OCI-LY1 (cell line): Measurements from ENCODE around the gene ZFYVE28.

Experiments
- H2AFZ ChIP-seq: fragments of 200-600 bp; sonication (generic), shearing (Covaris generic); 2 replicates; pipeline ENCODE4 v1.6.0; 2014; ENCODE audit warnings: antibody characterized with exemption, mild to moderate bottlenecking, low read length
- H3F3A ChIP-seq: fragments of 200-600 bp; sonication (generic), shearing (Covaris generic); 2 replicates; pipeline ENCODE4 v1.6.0; 2014; ENCODE audit warnings: mild to moderate bottlenecking, antibody characterized with exemption, low read length, moderate library complexity; ENCODE audit not compliant: insufficient read depth
- H3K27ac ChIP-seq: fragments of 200-600 bp; sonication (generic); 2 replicates; pipeline ENCODE4 v1.5.1; 2014; ENCODE audit warnings: low read length, mixed run types, mild to moderate bottlenecking, low read depth; ENCODE audit not compliant: poor library complexity, severe bottlenecking
- H3K27me3 ChIP-seq: fragments of 200-600 bp; sonication (generic); 2 replicates; pipeline ENCODE4 v1.6.0; 2014; ENCODE audit warnings: antibody characterized with exemption, mild to moderate bottlenecking, low read length, moderate library complexity; ENCODE audit not compliant: insufficient read depth
- H3K36me3 ChIP-seq: fragments of 200-600 bp; sonication (generic); 2 replicates; pipeline ENCODE4 v1.6.1; 2014; ENCODE audit warnings: mild to moderate bottlenecking, antibody characterized with exemption, low read length, moderate library complexity, mixed read lengths; ENCODE audit not compliant: insufficient read depth
- H3K4me1 ChIP-seq: fragments of 200-600 bp; sonication (generic); 2 replicates; pipeline ENCODE4 v1.5.1; 2014; ENCODE audit warnings: mild to moderate bottlenecking, low read length, moderate library complexity; ENCODE audit not compliant: insufficient read depth, severe bottlenecking
- H3K4me2 ChIP-seq: fragments of 200-600 bp; sonication (generic), shearing (Covaris generic); 2 replicates; pipeline ENCODE4 v1.6.1; 2014; ENCODE audit warnings: low read length
- H3K4me3 ChIP-seq: fragments of 200-600 bp; sonication (generic); 2 replicates; pipeline ENCODE4 v1.5.1; 2014; ENCODE audit warnings: low read length, low read depth, mild to moderate bottlenecking, mixed read lengths; ENCODE audit not compliant: poor library complexity, severe bottlenecking
- H3K79me2 ChIP-seq: fragments of 200-600 bp; shearing (Covaris generic); 2 replicates; pipeline ENCODE4 v1.6.1; 2016; ENCODE audit warnings: mixed run types, low read length, mixed read lengths; ENCODE audit not compliant: insufficient read depth
- H3K9ac ChIP-seq: fragments of 200-600 bp; sonication (generic), shearing (Covaris generic); 2 replicates; pipeline ENCODE4 v1.6.1; 2014; ENCODE audit warnings: mild to moderate bottlenecking, low read length, mixed read lengths
- H3K9me2 ChIP-seq: fragments of 200-600 bp; sonication (generic), shearing (Covaris generic); 2 replicates; pipeline ENCODE4 v1.6.1; 2014; ENCODE audit warnings: low read depth, mild to moderate bottlenecking, low read length, mixed read lengths
- H3K9me3 ChIP-seq: fragments of 200-600 bp; shearing (Covaris generic); 2 replicates; pipeline ENCODE4 v1.6.1; 2014; ENCODE audit warnings: low read length, mixed read lengths
- H4K20me1 ChIP-seq: fragments of 200-600 bp; sonication (generic), shearing (Covaris generic); 2 replicates; pipeline ENCODE4 v1.6.0; 2016; ENCODE audit warnings: mild to moderate bottlenecking, low read length; ENCODE audit not compliant: insufficient read depth
- EZH2 ChIP-seq: fragments of 200-600 bp; sonication (generic), shearing (Covaris generic); IDR thresholded peaks from 2 replicates; pipeline ENCODE4 v1.8.0; 2017; ENCODE audit warnings: borderline replicate concordance, mixed run types, mild to moderate bottlenecking, antibody characterized with exemption, low read length, moderate library complexity, mixed read lengths
- TF ChIP-seq, protein P1 (sequence below): fragments of 200-600 bp; sonication (generic), shearing (Covaris generic); IDR thresholded peaks from 2 replicates; pipeline ENCODE4 v1.5.1; 2017; ENCODE audit warnings: mild to moderate bottlenecking, antibody characterized with exemption, low read length, moderate library complexity, mixed read lengths

The ZFYVE28 gene

DNA sequence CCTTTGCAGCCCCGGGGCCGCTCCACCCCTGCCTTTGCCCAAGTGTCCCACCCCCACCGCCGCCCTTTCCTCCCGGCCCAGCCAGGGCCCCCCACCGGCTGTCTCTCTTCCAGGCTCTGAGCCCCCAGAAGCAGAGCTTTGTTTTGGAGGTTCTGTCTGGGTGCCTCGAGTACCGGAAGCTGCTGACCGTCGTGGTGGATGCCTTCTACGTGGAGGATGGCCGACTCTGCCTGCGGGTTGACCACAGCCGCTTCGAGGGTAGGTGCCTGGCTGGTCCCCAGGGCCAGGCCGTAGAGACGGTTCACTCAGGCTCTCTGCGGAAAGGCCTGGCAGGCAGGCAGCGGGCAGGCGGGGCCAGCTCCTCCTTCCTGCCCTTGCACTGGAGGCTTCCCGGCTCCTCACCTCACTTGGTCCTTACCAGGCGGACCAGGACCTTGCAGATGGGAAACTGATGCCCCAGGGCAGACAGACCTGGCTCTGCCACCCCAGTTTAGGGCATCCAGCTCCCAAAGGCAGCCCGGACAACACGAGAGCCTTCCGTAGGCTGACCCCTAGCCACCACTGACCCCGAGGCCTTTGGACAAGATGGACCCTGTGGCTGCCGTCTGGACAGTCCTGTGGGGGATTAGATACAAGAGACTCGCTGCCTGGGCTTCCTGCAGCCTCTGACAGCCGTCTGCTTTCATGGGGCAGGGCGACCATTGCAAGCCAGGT is 18.5 kb upstream of the ZFYVE28 start:
- H3K9me3 ChIP-seq = no peaks in the 10 kb centered on the region
- no peaks in the 10 kb centered on the region; the same call in 1 of the 2 replicates for H3K27me3 ChIP-seq
- H3F3A ChIP-seq = no peaks in the 10 kb centered on the region
- no peaks in the 10 kb centered on the region for H4K20me1 ChIP-seq
- no peak overlapping the region for H3K27ac ChIP-seq
- no peak overlapping the region for H2AFZ ChIP-seq
- peaks cover 2% of the 10 kb centered on the region for H3K4me1 ChIP-seq
- no peak overlapping the region for H3K4me3 ChIP-seq
- H3K9me2 ChIP-seq = no peaks in the 10 kb centered on the region
- H3K36me3 ChIP-seq = no peaks in the 10 kb centered on the region
- H3K4me2 ChIP-seq = no peak overlapping the region
- no peak overlapping the region for H3K9ac ChIP-seq
- H3K79me2 ChIP-seq = no peaks in the 10 kb centered on the region
- TF ChIP-seq EZH2 = no peak
- TF ChIP-seq, protein P1, sequence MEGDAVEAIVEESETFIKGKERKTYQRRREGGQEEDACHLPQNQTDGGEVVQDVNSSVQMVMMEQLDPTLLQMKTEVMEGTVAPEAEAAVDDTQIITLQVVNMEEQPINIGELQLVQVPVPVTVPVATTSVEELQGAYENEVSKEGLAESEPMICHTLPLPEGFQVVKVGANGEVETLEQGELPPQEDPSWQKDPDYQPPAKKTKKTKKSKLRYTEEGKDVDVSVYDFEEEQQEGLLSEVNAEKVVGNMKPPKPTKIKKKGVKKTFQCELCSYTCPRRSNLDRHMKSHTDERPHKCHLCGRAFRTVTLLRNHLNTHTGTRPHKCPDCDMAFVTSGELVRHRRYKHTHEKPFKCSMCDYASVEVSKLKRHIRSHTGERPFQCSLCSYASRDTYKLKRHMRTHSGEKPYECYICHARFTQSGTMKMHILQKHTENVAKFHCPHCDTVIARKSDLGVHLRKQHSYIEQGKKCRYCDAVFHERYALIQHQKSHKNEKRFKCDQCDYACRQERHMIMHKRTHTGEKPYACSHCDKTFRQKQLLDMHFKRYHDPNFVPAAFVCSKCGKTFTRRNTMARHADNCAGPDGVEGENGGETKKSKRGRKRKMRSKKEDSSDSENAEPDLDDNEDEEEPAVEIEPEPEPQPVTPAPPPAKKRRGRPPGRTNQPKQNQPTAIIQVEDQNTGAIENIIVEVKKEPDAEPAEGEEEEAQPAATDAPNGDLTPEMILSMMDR = no peak

DNA sequence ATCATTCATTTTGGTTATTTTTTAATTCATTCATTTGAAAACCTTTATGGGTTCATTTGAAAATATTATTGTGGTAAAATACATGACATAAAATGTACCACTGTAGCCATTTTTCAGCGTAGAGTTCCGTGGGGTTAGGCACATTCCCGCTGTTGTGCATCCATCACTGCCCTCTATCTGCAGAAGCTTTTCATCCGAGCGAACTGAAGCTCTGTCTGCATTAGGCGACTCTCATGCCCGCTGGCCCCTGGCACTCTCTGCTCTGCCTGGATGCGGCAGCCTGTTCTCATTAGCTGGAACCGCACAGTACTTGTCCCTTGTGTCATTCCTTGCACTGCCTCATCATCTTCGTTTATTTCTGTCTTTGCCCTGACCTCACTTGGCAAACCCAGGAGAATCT is 17.9 kb upstream of the ZFYVE28 start:
- no peak overlapping the region for H3K27ac ChIP-seq
- H3K9me2 ChIP-seq = no peaks in the 10 kb centered on the region
- H3K9me3 ChIP-seq = no peaks in the 10 kb centered on the region
- H3K4me2 ChIP-seq = no peak overlapping the region
- H3K79me2 ChIP-seq = no peaks in the 10 kb centered on the region
- H3K9ac ChIP-seq = no peak overlapping the region
- H4K20me1 ChIP-seq = no peaks in the 10 kb centered on the region
- no peak overlapping the region for H3K4me3 ChIP-seq
- no peaks in the 10 kb centered on the region for H3K4me1 ChIP-seq
- no peaks in the 10 kb centered on the region for H3F3A ChIP-seq
- no peak overlapping the region for H2AFZ ChIP-seq
- H3K27me3 ChIP-seq = no peaks in the 10 kb centered on the region; the same call in 1 of the 2 replicates
- H3K36me3 ChIP-seq = no peaks in the 10 kb centered on the region
- TF ChIP-seq EZH2 = no peak
- TF ChIP-seq, protein P1 = no peak

DNA sequence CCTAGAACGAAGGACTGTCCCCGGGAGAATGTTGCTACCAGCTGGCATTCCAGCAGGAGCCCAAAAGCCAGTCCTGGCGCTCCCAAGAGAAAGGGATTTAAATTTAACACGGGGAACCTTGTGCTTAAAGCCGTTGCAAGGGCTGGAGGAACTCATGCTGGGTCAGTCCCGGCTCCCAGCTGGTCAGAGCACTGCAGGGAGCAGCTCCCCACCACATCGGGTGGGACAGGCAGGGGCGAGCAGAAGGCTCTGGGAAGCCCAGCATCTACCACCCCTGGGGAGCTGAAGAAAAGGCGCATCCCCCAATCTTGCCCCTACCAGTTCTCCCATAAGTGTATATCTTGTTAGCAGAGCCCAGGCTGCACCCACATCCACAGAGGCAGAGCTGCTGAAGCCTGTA is 16.0 kb upstream of the ZFYVE28 start:
- H4K20me1 ChIP-seq = no peaks in the 10 kb centered on the region
- H3K9ac ChIP-seq = no peak overlapping the region
- no peak overlapping the region for H3K4me2 ChIP-seq
- H3K4me1 ChIP-seq = no peaks in the 10 kb centered on the region
- no peaks in the 10 kb centered on the region for H3K9me3 ChIP-seq
- H3K27me3 ChIP-seq = no peaks in the 10 kb centered on the region; the same call in 1 of the 2 replicates
- H2AFZ ChIP-seq = no peak overlapping the region
- H3K9me2 ChIP-seq = no peaks in the 10 kb centered on the region
- no peak overlapping the region for H3K4me3 ChIP-seq
- TF ChIP-seq, protein P1 = no peak
- TF ChIP-seq EZH2 = no peak
- H3K79me2 ChIP-seq = no peaks in the 10 kb centered on the region
- H3K36me3 ChIP-seq = no peaks in the 10 kb centered on the region; the same call in 1 of the 2 replicates
- no peak overlapping the region for H3K27ac ChIP-seq
- no peaks in the 10 kb centered on the region for H3F3A ChIP-seq
